H9 (cell line): Measurements from ENCODE around the gene CDC42. TPM values are rescaled to one million over a fixed set of nuclear protein-coding genes. Genes with fewer than 3 reads are reported as not detected.

Experiments
- DNase-seq: peaks from one replicate; pipeline ENCODE4 v3.0.0-alpha.2; 2017
- H2AFZ ChIP-seq: one replicate; pipeline ENCODE4 v1.6.1; 2013; ENCODE audit warnings: mild to moderate bottlenecking, low read length, control low read depth, moderate library complexity
- H2AK5ac ChIP-seq: 2 replicates; pipeline ENCODE4 v1.6.1; 2013; ENCODE audit warnings: low read length, control low read depth, mixed read lengths; ENCODE audit not compliant: insufficient read length
- H2BK120ac ChIP-seq: one replicate; pipeline ENCODE4 v1.6.1; 2013; ENCODE audit warnings: low read depth, mild to moderate bottlenecking, low read length, control low read depth, inconsistent platforms; ENCODE audit not compliant: poor library complexity, severe bottlenecking
- H2BK12ac ChIP-seq: 2 replicates; pipeline ENCODE4 v1.6.1; 2013; ENCODE audit warnings: low read length, control low read depth, mixed read lengths, low read depth; ENCODE audit not compliant: insufficient read length
- H2BK15ac ChIP-seq: 2 replicates; pipeline ENCODE4 v1.6.1; 2013; ENCODE audit warnings: low read depth, low read length, control low read depth
- H2BK20ac ChIP-seq: one replicate; pipeline ENCODE4 v1.6.1; 2013; ENCODE audit warnings: low read depth, mild to moderate bottlenecking, low read length, control low read depth, inconsistent platforms; ENCODE audit not compliant: poor library complexity, severe bottlenecking
- H2BK5ac ChIP-seq: 2 replicates; pipeline ENCODE4 v1.6.1; 2013; ENCODE audit warnings: low read length, control low read depth, mixed read lengths; ENCODE audit not compliant: insufficient read length
- H3K14ac ChIP-seq: 2 replicates; pipeline ENCODE4 v1.6.1; 2013; ENCODE audit warnings: low read length, control low read depth; ENCODE audit not compliant: insufficient read depth
- H3K18ac ChIP-seq: 2 replicates; pipeline ENCODE4 v1.6.1; 2013; ENCODE audit warnings: low read depth, mild to moderate bottlenecking, mixed read lengths, low read length, control low read depth; ENCODE audit not compliant: insufficient read length
- H3K23ac ChIP-seq: 2 replicates; pipeline ENCODE4 v1.6.1; 2013; ENCODE audit warnings: low read length, control low read depth, mixed read lengths, low read depth; ENCODE audit not compliant: insufficient read length
- H3K23me2 ChIP-seq: 2 replicates; pipeline ENCODE4 v1.6.1; 2013; ENCODE audit warnings: low read depth, mild to moderate bottlenecking, mixed read lengths, low read length, control low read depth; ENCODE audit not compliant: insufficient read length, poor library complexity, severe bottlenecking
- H3K27ac ChIP-seq: 2 replicates; pipeline ENCODE4 v1.5.1; 2013; ENCODE audit warnings: low read length, control low read depth, mixed read lengths, low read depth; ENCODE audit not compliant: insufficient read length
- H3K27me3 ChIP-seq: 2 replicates; pipeline ENCODE4 v1.6.1; 2013; ENCODE audit warnings: low read length, control low read depth, inconsistent platforms; ENCODE audit not compliant: insufficient read depth
- H3K4ac ChIP-seq: 2 replicates; pipeline ENCODE4 v1.6.1; 2013; ENCODE audit warnings: low read depth, mild to moderate bottlenecking, control low read depth, inconsistent platforms, low read length, moderate library complexity
- H3K4me1 ChIP-seq: 2 replicates; pipeline ENCODE4 v1.6.1; 2013; ENCODE audit warnings: low read length, control low read depth, inconsistent platforms; ENCODE audit not compliant: insufficient read depth
- H3K4me2 ChIP-seq: 2 replicates; pipeline ENCODE4 v1.6.1; 2013; ENCODE audit warnings: low read length, control low read depth, mixed read lengths; ENCODE audit not compliant: insufficient read length, insufficient read depth
- H3K56ac ChIP-seq: 2 replicates; pipeline ENCODE4 v1.6.1; 2013; ENCODE audit warnings: low read depth, mild to moderate bottlenecking, mixed read lengths, low read length, control low read depth; ENCODE audit not compliant: insufficient read length
- H3K79me1 ChIP-seq: 2 replicates; pipeline ENCODE4 v1.6.1; 2013; ENCODE audit warnings: low read depth, mild to moderate bottlenecking, moderate library complexity, low read length, control low read depth, inconsistent platforms; ENCODE audit not compliant: insufficient read depth, poor library complexity, severe bottlenecking
- H3K79me2 ChIP-seq: 2 replicates; pipeline ENCODE4 v1.6.1; 2013; ENCODE audit warnings: low read length, control low read depth, inconsistent platforms; ENCODE audit not compliant: insufficient read depth
- H3K9ac ChIP-seq: 2 replicates; pipeline ENCODE4 v1.6.1; 2013; ENCODE audit warnings: low read length, control low read depth, mixed read lengths; ENCODE audit not compliant: insufficient read length; ENCODE audit errors: extremely low read depth
- H3K9me3 ChIP-seq: one replicate; pipeline ENCODE4 v1.6.1; 2013; ENCODE audit warnings: low read depth, low read length, inconsistent platforms; ENCODE audit not compliant: control insufficient read depth
- H3T11ph ChIP-seq: one replicate; pipeline ENCODE4 v1.6.1; 2013; ENCODE audit warnings: mild to moderate bottlenecking, low read length, control low read depth, inconsistent platforms
- H4K20me1 ChIP-seq: one replicate; pipeline ENCODE4 v1.6.1; 2013; ENCODE audit not compliant: control insufficient read depth, insufficient read length, insufficient read depth
- H4K5ac ChIP-seq: 2 replicates; pipeline ENCODE4 v1.6.1; 2013; ENCODE audit warnings: low read depth, mild to moderate bottlenecking, mixed read lengths, low read length, control low read depth; ENCODE audit not compliant: insufficient read length
- H4K8ac ChIP-seq: replicated peaks from 2 replicates; pipeline ENCODE4 v1.6.1; 2013; ENCODE audit warnings: low read length, control low read depth, mixed read lengths, low read depth; ENCODE audit not compliant: insufficient read length
- H4K91ac ChIP-seq: 2 replicates; pipeline ENCODE4 v1.6.1; 2013; ENCODE audit warnings: low read depth, mild to moderate bottlenecking, moderate library complexity, mixed read lengths, low read length, control low read depth; ENCODE audit not compliant: insufficient read length
- H3K27ac Mint-ChIP-seq, 3 experiments: 2 replicates in 2 of 3; 3 replicates in 1 of 3; pipeline ENCODE4 v1.8.0; 2020 to 2021; ENCODE audit warnings: mixed read lengths in 3 of 3, mild to moderate bottlenecking in 1 of 3, moderate library complexity in 1 of 3
- H3K27me3 Mint-ChIP-seq: 2 replicates; pipeline ENCODE4 v1.8.0; 2021; ENCODE audit warnings: low read depth, mild to moderate bottlenecking, moderate library complexity, mixed read lengths
- H3K36me3 Mint-ChIP-seq, 3 experiments: 2 replicates in 2 of 3; 3 replicates in 1 of 3; pipeline ENCODE4 v1.8.0; 2020 to 2021; ENCODE audit warnings: low read depth in 3 of 3, mixed read lengths in 3 of 3; ENCODE audit not compliant: insufficient read depth in 1 of 3
- H3K4me1 Mint-ChIP-seq, 2 experiments: 2 replicates each; pipeline ENCODE4 v1.8.0; 2020; ENCODE audit warnings: mixed read lengths in 2 of 2
- H3K4me3 Mint-ChIP-seq, 2 experiments: 2 replicates in 1 of 2; 3 replicates in 1 of 2; pipeline ENCODE4 v1.8.0; 2020 to 2021; ENCODE audit warnings: mild to moderate bottlenecking in 2 of 2, mixed read lengths in 2 of 2, moderate library complexity in 1 of 2
- H3K9me3 Mint-ChIP-seq, 2 experiments: 2 replicates in 1 of 2; 3 replicates in 1 of 2; pipeline ENCODE4 v1.8.0; 2020; ENCODE audit warnings: mild to moderate bottlenecking in 2 of 2, mixed read lengths in 2 of 2, moderate library complexity in 1 of 2
- WGBS: extraction: QIAGEN DNeasy Blood & Tissue Kit; methylation state at CpG from one replicate; pipeline ENCODE4 v1.1.7; 2013; ENCODE audit warnings: missing lambda C conversion rate, low lambda C conversion rate, mixed read lengths; ENCODE audit not compliant: insufficient read length; ENCODE audit errors: extremely low coverage; 5-methylcytosine and 5-hydroxymethylcytosine counted together
- total RNA-seq: library from RNA; stranded (reverse); gene quantifications from 2 replicates; pipeline ENCODE4 v1.2.1, GENCODE V29; 2021
- TF ChIP-seq, protein P1 (sequence below): fragments of 200-600 bp; sonication (generic); conservative IDR thresholded peaks from 3 replicates; pipeline ENCODE4 v1.8.0; 2021; ENCODE audit warnings: antibody characterized with exemption, mild to moderate bottlenecking

The CDC42 gene
- total RNA-seq, 1 experiment from 2014 or later, result 197 TPM

DNA sequence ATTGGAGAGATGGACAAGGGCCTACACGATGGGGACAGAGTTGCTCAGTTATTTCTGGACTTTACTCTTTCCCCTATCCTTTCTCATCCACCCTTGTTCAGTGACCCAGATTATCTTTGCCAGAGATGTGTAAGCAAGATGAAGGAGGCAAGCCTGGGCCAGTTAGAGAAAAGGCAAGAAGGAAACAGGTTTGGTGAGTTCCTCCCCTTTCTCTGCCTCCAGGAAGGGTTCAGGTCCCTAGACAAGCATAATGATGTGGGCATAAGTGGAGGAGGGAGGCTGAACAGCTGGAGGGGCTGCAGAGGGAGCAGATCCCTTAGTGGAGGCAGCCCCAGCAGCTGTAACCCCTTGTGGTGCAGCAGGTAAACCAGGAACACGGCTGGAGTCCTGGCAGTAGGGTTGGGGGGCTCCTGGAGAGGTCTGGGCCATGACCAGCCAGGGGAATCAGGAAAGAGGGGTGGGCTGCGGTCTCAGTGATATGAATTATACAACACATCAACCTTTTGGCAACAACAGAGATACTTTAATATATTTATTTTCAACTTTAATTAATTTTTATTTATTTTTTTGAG lies 9.2 kb upstream of the CDC42 start:
- TF ChIP-seq, protein P1, sequence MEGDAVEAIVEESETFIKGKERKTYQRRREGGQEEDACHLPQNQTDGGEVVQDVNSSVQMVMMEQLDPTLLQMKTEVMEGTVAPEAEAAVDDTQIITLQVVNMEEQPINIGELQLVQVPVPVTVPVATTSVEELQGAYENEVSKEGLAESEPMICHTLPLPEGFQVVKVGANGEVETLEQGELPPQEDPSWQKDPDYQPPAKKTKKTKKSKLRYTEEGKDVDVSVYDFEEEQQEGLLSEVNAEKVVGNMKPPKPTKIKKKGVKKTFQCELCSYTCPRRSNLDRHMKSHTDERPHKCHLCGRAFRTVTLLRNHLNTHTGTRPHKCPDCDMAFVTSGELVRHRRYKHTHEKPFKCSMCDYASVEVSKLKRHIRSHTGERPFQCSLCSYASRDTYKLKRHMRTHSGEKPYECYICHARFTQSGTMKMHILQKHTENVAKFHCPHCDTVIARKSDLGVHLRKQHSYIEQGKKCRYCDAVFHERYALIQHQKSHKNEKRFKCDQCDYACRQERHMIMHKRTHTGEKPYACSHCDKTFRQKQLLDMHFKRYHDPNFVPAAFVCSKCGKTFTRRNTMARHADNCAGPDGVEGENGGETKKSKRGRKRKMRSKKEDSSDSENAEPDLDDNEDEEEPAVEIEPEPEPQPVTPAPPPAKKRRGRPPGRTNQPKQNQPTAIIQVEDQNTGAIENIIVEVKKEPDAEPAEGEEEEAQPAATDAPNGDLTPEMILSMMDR, result no peak
- H3K56ac ChIP-seq, result no peak overlapping the region
- no peak overlapping the region for H3K14ac ChIP-seq
- no CpG with 5 or more reads among the region's 3 CpGs for WGBS
- no peak overlapping the region for H2BK120ac ChIP-seq
- H4K91ac ChIP-seq, result no peak overlapping the region
- H2AFZ ChIP-seq, result no peak overlapping the region
- Mint-ChIP-seq H3K27me3 (no peaks in the 10 kb centered on the region), H3K4me1 (peaks cover 33 to 35% of the 10 kb centered on the region in 2 experiments), H3K9me3 (peaks cover 3% of the 10 kb centered on the region in 2 experiments; a peak in 3 of 5 replicates), H3K4me3 (no peak overlapping the region), H3K36me3 (peaks cover 0 to 4% (median 0%) of the 10 kb centered on the region in 3 experiments; a peak in 2 of 7 replicates), H3K27ac (no peak overlapping the region)
- no peaks in the 10 kb centered on the region for H3K9me3 ChIP-seq
- H3K79me2 ChIP-seq, result no peaks in the 10 kb centered on the region
- H3K4ac ChIP-seq, result no peak overlapping the region
- no peak for DNase-seq
- no peak overlapping the region for H2BK12ac ChIP-seq
- H3K79me1 ChIP-seq, result no peaks in the 10 kb centered on the region
- no peaks in the 10 kb centered on the region for H3K27me3 ChIP-seq
- H3K23ac ChIP-seq, result no peak overlapping the region
- H3K27ac ChIP-seq, result no peak overlapping the region
- H3K4me2 ChIP-seq, result no peak overlapping the region
- no peak overlapping the region for H2BK20ac ChIP-seq
- no peak overlapping the region for H2BK5ac ChIP-seq
- H4K5ac ChIP-seq, result no peak overlapping the region
- no peak overlapping the region for H3K9ac ChIP-seq
- H3K18ac ChIP-seq, result no peak overlapping the region
- H3K23me2 ChIP-seq, result no peaks in the 10 kb centered on the region
- H3T11ph ChIP-seq, result no peak overlapping the region
- peaks cover 2% of the 10 kb centered on the region; the same call in 1 of the 2 replicates for H3K4me1 ChIP-seq
- no peak overlapping the region for H2AK5ac ChIP-seq
- H2BK15ac ChIP-seq, result no peak overlapping the region
- no peaks in the 10 kb centered on the region for H4K20me1 ChIP-seq
- H4K8ac ChIP-seq, result no peak overlapping the region
